ENCODE measurements around the gene NPAS3. TPM values are rescaled to one million over a fixed set of nuclear protein-coding genes. Genes with fewer than 3 reads are reported as not detected.

Gene NPAS3
- total and polyA plus RNA-seq, 2 of the 13 experiments (the other 11 are each of a cell fraction or from before 2014, with no cell fraction given): not detected

DNA sequence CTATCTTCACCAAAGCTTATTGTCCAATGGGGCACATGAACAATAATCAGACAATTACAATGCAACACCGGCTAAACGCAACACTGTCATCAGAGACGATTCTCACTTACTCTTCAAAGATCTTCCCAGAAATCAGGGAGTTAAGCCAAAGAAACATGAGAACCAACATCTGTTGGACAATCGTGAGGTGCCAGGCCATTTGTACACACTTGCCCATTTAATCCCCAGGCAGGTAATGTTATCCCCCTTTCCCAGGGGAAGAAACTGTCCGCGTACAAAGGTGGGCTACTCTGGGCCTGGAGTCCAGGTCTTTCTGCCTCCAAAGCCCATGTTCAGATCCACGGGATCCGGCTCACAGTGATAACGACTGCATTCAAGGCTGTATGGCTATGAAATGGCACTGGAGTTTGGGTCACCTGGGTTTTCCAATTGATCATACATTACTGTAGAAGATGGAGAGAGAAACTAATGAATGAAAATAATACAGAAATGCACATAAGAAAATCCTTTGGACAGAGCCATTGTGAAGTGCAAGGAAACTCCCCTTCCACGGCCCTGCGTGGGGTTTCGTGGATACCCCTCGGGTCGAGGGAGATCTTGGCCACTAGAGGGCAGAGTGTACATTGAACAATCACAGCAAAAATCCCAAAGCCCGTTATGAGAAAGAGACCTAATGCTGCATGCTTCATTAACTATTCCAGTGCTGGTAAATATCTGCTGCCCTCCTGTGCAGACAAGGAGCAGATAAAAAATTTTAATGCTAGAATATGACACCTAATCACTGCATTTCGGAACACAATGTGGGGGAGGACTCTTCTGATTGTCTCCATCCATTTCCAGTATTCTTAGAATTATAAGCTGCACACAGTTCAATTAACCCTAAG, 900.8 kb downstream of the NPAS3 start (continued):
- TF ChIP-seq HNF4G (IDR thresholded peaks at IDR 0.05; ENCODE audit: borderline replicate concordance, low read depth, low read length) (no peak; the same call in 1 of the 2 replicates), HNF4G (CRISPR knock-in tag; IDR thresholded peaks at IDR 0.05; ENCODE audit: borderline replicate concordance, low read depth) (no peak), KLF11 (CRISPR knock-in tag; IDR thresholded peaks at IDR 0.05) (no peak), ELF4 (CRISPR knock-in tag; IDR thresholded peaks at IDR 0.05; ENCODE audit: borderline replicate concordance) (no peak), ZNF776 (CRISPR knock-in tag; IDR thresholded peaks at IDR 0.05) (no peak), ZC3H13 (CRISPR knock-in tag; IDR thresholded peaks at IDR 0.05) (no peak), REPIN1 (CRISPR knock-in tag; IDR thresholded peaks at IDR 0.05; ENCODE audit: borderline replicate concordance, low read depth) (no peak), MAFG (CRISPR knock-in tag; IDR thresholded peaks at IDR 0.05) (no peak), ZNF180 (CRISPR knock-in tag; IDR thresholded peaks at IDR 0.05; ENCODE audit: borderline replicate concordance, low read depth) (no peak), ZNF235 (CRISPR knock-in tag; IDR thresholded peaks at IDR 0.05; ENCODE audit: borderline replicate concordance) (no peak), NR2F1 (CRISPR knock-in tag; IDR thresholded peaks at IDR 0.05) (0 out of 4 replicates have a peak, but pooled peaks of 1 of the 2 experiments have one; percentile 12), ZNF546 (CRISPR knock-in tag; conservative IDR thresholded peaks at IDR 0.05) (no peak)
- TF ChIP-seq, protein P1, sequence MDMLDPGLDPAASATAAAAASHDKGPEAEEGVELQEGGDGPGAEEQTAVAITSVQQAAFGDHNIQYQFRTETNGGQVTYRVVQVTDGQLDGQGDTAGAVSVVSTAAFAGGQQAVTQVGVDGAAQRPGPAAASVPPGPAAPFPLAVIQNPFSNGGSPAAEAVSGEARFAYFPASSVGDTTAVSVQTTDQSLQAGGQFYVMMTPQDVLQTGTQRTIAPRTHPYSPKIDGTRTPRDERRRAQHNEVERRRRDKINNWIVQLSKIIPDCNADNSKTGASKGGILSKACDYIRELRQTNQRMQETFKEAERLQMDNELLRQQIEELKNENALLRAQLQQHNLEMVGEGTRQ (IDR thresholded peaks at IDR 0.05; ENCODE audit: low read depth, low read length): no peak
- TF ChIP-seq, protein P1 (CRISPR knock-in tag; IDR thresholded peaks at IDR 0.05; ENCODE audit: borderline replicate concordance): no peak
- TF ChIP-seq, protein P2, sequence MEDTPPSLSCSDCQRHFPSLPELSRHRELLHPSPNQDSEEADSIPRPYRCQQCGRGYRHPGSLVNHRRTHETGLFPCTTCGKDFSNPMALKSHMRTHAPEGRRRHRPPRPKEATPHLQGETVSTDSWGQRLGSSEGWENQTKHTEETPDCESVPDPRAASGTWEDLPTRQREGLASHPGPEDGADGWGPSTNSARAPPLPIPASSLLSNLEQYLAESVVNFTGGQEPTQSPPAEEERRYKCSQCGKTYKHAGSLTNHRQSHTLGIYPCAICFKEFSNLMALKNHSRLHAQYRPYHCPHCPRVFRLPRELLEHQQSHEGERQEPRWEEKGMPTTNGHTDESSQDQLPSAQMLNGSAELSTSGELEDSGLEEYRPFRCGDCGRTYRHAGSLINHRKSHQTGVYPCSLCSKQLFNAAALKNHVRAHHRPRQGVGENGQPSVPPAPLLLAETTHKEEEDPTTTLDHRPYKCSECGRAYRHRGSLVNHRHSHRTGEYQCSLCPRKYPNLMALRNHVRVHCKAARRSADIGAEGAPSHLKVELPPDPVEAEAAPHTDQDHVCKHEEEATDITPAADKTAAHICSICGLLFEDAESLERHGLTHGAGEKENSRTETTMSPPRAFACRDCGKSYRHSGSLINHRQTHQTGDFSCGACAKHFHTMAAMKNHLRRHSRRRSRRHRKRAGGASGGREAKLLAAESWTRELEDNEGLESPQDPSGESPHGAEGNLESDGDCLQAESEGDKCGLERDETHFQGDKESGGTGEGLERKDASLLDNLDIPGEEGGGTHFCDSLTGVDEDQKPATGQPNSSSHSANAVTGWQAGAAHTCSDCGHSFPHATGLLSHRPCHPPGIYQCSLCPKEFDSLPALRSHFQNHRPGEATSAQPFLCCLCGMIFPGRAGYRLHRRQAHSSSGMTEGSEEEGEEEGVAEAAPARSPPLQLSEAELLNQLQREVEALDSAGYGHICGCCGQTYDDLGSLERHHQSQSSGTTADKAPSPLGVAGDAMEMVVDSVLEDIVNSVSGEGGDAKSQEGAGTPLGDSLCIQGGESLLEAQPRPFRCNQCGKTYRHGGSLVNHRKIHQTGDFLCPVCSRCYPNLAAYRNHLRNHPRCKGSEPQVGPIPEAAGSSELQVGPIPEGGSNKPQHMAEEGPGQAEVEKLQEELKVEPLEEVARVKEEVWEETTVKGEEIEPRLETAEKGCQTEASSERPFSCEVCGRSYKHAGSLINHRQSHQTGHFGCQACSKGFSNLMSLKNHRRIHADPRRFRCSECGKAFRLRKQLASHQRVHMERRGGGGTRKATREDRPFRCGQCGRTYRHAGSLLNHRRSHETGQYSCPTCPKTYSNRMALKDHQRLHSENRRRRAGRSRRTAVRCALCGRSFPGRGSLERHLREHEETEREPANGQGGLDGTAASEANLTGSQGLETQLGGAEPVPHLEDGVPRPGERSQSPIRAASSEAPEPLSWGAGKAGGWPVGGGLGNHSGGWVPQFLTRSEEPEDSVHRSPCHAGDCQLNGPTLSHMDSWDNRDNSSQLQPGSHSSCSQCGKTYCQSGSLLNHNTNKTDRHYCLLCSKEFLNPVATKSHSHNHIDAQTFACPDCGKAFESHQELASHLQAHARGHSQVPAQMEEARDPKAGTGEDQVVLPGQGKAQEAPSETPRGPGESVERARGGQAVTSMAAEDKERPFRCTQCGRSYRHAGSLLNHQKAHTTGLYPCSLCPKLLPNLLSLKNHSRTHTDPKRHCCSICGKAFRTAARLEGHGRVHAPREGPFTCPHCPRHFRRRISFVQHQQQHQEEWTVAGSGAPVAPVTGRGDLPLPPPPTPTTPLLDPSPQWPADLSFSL (CRISPR knock-in tag; IDR thresholded peaks at IDR 0.05): no peak
- TF ChIP-seq, protein P3, sequence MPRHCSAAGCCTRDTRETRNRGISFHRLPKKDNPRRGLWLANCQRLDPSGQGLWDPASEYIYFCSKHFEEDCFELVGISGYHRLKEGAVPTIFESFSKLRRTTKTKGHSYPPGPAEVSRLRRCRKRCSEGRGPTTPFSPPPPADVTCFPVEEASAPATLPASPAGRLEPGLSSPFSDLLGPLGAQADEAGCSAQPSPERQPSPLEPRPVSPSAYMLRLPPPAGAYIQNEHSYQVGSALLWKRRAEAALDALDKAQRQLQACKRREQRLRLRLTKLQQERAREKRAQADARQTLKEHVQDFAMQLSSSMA (CRISPR knock-in tag; IDR thresholded peaks at IDR 0.05): no peak
- TF ChIP-seq, protein P4, sequence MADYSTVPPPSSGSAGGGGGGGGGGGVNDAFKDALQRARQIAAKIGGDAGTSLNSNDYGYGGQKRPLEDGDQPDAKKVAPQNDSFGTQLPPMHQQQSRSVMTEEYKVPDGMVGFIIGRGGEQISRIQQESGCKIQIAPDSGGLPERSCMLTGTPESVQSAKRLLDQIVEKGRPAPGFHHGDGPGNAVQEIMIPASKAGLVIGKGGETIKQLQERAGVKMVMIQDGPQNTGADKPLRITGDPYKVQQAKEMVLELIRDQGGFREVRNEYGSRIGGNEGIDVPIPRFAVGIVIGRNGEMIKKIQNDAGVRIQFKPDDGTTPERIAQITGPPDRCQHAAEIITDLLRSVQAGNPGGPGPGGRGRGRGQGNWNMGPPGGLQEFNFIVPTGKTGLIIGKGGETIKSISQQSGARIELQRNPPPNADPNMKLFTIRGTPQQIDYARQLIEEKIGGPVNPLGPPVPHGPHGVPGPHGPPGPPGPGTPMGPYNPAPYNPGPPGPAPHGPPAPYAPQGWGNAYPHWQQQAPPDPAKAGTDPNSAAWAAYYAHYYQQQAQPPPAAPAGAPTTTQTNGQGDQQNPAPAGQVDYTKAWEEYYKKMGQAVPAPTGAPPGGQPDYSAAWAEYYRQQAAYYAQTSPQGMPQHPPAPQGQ (CRISPR knock-in tag; IDR thresholded peaks at IDR 0.05; ENCODE audit: borderline replicate concordance): no peak

All from HepG2 (cell line).